ENCODE measurements around the gene HHATL. TPM values are rescaled to one million over a fixed set of nuclear protein-coding genes. Genes with fewer than 3 reads are reported as not detected.

The HHATL gene
- total and polyA plus RNA-seq, 2 donors, result 1.7 to 3.7 TPM

DNA sequence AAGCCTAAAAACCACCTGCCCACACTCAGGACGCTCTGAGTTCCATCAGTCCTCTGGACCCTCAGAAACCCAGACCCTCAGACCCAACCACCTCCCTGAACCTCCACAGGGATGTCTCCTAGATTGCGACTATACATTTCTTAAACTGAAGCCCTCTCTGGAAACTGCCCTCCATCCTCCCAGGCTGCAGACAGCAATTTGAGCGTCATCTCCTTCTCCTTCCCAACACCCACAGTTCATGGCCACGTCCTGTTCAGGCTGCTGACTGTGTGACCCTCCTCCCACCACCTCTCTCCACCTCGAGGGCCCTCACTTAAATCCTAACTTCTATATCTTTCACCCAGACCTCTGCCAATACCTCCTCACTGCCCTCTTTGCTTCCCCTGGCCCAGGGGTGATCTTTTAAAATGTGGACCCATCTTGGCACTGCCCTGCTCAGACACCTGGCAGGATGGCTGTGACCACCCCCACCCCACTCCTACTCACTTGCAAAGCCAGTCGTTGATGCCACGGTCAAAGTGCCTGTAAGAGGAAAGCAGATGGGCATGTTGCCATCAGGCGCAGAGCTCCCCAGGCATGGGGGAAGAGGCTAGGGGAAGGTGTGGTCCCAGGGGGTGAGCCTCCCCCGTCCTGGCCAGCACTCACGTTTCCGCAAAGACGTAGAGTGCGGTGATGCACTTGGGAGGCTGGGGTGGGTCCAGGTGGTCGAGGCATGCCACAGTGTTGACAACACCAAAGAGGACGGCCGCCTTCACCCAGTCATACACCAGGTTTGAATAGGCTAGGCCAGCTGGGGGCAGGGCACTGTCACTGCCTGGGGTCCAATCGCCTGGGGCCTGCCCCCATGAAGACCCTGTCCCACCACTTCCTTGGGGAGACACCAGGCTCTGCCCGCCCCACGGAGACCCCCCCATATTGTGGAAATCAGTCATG, 6.0 kb downstream of the HHATL start:
- no peak overlapping the region for H3K27ac ChIP-seq (ENCODE audit: low read depth in 1 of 2, low read length in 1 of 2)
- 83% methylated on average over 19 of the region's 19 CpGs for WGBS
- peaks cover 0 to 4% of the 10 kb centered on the region in 2 donors for H3K9me3 ChIP-seq (ENCODE audit: control insufficient read depth in 2 of 2, insufficient read depth in 1 of 2, low read length in 1 of 2)
- H3K4me3 ChIP-seq (ENCODE audit: low read length in 2 of 2), result no peak overlapping the region
- no peaks in the 10 kb centered on the region for H3K36me3 ChIP-seq (ENCODE audit: control insufficient read depth in 2 of 2, insufficient read depth in 2 of 2, low read length in 1 of 2)
- no peak for DNase-seq (ENCODE audit: low read depth in 6 of 9, low spot score in 9 of 9)
- H3K4me1 ChIP-seq (ENCODE audit: control insufficient read depth in 2 of 2, insufficient read depth in 2 of 2, low read length in 2 of 2), result no peaks in the 10 kb centered on the region
- H3K27me3 ChIP-seq (ENCODE audit: control insufficient read depth in 2 of 2, insufficient read depth in 1 of 2, low read length in 1 of 2), result no peaks in the 10 kb centered on the region

DNA sequence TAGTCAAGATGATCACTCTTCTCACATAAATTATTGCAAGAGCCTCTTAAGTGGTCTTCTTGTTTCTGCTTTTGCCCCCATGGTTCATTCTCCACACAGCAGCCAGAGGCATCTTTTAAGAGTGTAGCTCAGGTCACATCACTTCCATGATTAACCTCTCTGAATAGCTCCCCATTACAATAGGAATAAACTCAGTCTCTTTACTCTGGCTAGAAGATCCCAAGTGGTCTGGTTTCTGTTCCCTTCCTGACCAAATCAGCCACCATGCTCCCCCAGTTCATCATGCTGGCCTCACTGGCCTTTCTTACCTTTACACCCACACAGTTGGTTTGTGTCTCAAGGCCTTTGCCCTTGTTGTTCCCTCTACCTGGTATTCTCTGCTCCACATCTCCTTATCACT, 8.2 kb downstream of the HHATL start:
- Histone ChIP-seq H3K27me3 (ENCODE audit: control insufficient read depth in 2 of 2, insufficient read depth in 1 of 2, low read length in 1 of 2) (peaks cover 0 to 9% of the 10 kb centered on the region in 2 donors), H3K4me1 (ENCODE audit: control insufficient read depth in 2 of 2, insufficient read depth in 2 of 2, low read length in 2 of 2) (no peaks in the 10 kb centered on the region), H3K9me3 (ENCODE audit: control insufficient read depth in 2 of 2, insufficient read depth in 1 of 2, low read length in 1 of 2) (peaks cover 0 to 4% of the 10 kb centered on the region in 2 donors), H3K27ac (ENCODE audit: low read depth in 1 of 2, low read length in 1 of 2) (no peak overlapping the region), H3K4me3 (ENCODE audit: low read length in 2 of 2) (no peak overlapping the region), H3K36me3 (ENCODE audit: control insufficient read depth in 2 of 2, insufficient read depth in 2 of 2, low read length in 1 of 2) (no peaks in the 10 kb centered on the region)
- no peak for DNase-seq (ENCODE audit: low read depth in 6 of 9, low spot score in 9 of 9)

GRCh38 chr3:42693530-42693930, 9.1 kb downstream of the HHATL start:
- Histone ChIP-seq H3K27ac (ENCODE audit: low read depth in 1 of 2, low read length in 1 of 2) (no peak overlapping the region), H3K27me3 (ENCODE audit: control insufficient read depth in 2 of 2, insufficient read depth in 1 of 2, low read length in 1 of 2) (peaks cover 0 to 11% of the 10 kb centered on the region in 2 donors), H3K9me3 (ENCODE audit: control insufficient read depth in 2 of 2, insufficient read depth in 1 of 2, low read length in 1 of 2) (peaks cover 0 to 4% of the 10 kb centered on the region in 2 donors), H3K4me3 (ENCODE audit: low read length in 2 of 2) (no peak overlapping the region), H3K36me3 (ENCODE audit: control insufficient read depth in 2 of 2, insufficient read depth in 2 of 2, low read length in 1 of 2) (no peaks in the 10 kb centered on the region), H3K4me1 (ENCODE audit: control insufficient read depth in 2 of 2, insufficient read depth in 2 of 2, low read length in 2 of 2) (no peaks in the 10 kb centered on the region)
- WGBS, result 80% methylated on average over 4 of the region's 4 CpGs
- DNase-seq (ENCODE audit: low read depth in 6 of 9, low spot score in 9 of 9), result no peak

GRCh38 chr3:42692667-42693529, 9.7 kb downstream of the HHATL start:
- 91% methylated on average over 17 of the region's 17 CpGs for WGBS
- no peaks in the 10 kb centered on the region for H3K36me3 ChIP-seq (ENCODE audit: control insufficient read depth in 2 of 2, insufficient read depth in 2 of 2, low read length in 1 of 2)
- H3K27me3 ChIP-seq (ENCODE audit: control insufficient read depth in 2 of 2, insufficient read depth in 1 of 2, low read length in 1 of 2), result peaks cover 0 to 12% of the 10 kb centered on the region in 2 donors
- H3K27ac ChIP-seq (ENCODE audit: low read depth in 1 of 2, low read length in 1 of 2), result no peak overlapping the region
- no peaks in the 10 kb centered on the region for H3K4me1 ChIP-seq (ENCODE audit: control insufficient read depth in 2 of 2, insufficient read depth in 2 of 2, low read length in 2 of 2)
- no peak for DNase-seq (ENCODE audit: low read depth in 6 of 9, low spot score in 9 of 9)
- H3K9me3 ChIP-seq (ENCODE audit: control insufficient read depth in 2 of 2, insufficient read depth in 1 of 2, low read length in 1 of 2), result peaks cover 0 to 4% of the 10 kb centered on the region in 2 donors
- no peak overlapping the region for H3K4me3 ChIP-seq (ENCODE audit: low read length in 2 of 2)

DNA sequence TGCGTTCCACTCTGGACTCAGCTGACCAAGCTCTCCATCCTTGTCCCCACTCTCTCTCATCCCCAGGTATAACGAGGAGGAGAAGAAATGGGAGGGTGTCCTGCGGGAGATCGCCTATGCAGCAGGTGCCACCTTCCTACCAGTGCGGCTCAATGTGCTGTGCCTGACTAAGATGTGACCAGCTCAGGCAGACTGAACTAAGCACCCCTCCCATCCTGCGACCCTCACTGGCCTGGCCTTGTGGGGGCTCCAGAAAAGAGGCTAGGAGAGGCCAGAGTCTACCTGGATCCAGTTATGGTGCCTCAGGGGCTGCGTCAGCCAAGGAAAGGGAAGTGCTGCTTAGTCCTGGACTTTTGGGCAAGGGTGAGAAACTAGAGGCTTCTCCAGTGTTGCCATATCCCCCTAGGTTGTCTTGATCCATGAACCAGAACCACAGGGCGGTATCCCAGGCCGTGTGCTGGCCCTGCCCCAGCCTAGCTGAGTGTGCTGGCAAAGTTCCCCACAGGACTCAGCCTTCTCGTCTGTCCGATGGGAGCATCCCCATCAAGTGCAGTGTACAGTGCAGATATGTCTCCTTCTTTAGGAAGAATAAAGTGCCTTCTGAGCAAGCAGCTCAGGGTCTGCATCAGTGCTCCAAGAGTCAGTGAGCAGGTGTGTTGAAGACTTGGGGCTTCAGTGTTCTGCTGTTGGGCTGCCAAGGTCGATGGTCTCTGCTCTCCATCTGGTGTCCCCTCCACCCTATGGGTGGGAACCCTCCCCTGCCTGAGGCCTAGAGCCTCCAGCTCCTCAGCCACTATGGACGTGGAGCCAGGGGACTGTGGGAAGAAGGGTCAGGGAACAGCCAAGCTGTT, 10.6 kb downstream of the HHATL start:
- no peaks in the 10 kb centered on the region for H3K4me1 ChIP-seq (ENCODE audit: control insufficient read depth in 2 of 2, insufficient read depth in 2 of 2, low read length in 2 of 2)
- DNase-seq (ENCODE audit: low read depth in 6 of 9, low spot score in 9 of 9), result no peak
- H3K9me3 ChIP-seq (ENCODE audit: control insufficient read depth in 2 of 2, insufficient read depth in 1 of 2, low read length in 1 of 2), result peaks cover 0 to 4% of the 10 kb centered on the region in 2 donors
- no peak overlapping the region for H3K27ac ChIP-seq (ENCODE audit: low read depth in 1 of 2, low read length in 1 of 2)
- peaks cover 0 to 15% of the 10 kb centered on the region in 2 donors for H3K27me3 ChIP-seq (ENCODE audit: control insufficient read depth in 2 of 2, insufficient read depth in 1 of 2, low read length in 1 of 2)
- H3K4me3 ChIP-seq (ENCODE audit: low read length in 2 of 2), result no peak overlapping the region
- no peaks in the 10 kb centered on the region for H3K36me3 ChIP-seq (ENCODE audit: control insufficient read depth in 2 of 2, insufficient read depth in 2 of 2, low read length in 1 of 2)
- WGBS, result 88% methylated on average over 13 of the region's 13 CpGs

- no peaks in the 10 kb centered on the region for H3K4me1 ChIP-seq (ENCODE audit: control insufficient read depth in 2 of 2, insufficient read depth in 2 of 2, low read length in 2 of 2)
- 91% methylated on average over 10 of the region's 10 CpGs for WGBS
- no peak overlapping the region for H3K4me3 ChIP-seq (ENCODE audit: low read length in 2 of 2)
- peaks cover 0 to under 1% of the 10 kb centered on the region in 2 donors for H3K9me3 ChIP-seq (ENCODE audit: control insufficient read depth in 2 of 2, insufficient read depth in 1 of 2, low read length in 1 of 2)
- peaks cover 6 to 25% of the 10 kb centered on the region in 2 donors for H3K27me3 ChIP-seq (ENCODE audit: control insufficient read depth in 2 of 2, insufficient read depth in 1 of 2, low read length in 1 of 2)
- DNase-seq (ENCODE audit: low read depth in 6 of 9, low spot score in 9 of 9), result no peak
- H3K27ac ChIP-seq (ENCODE audit: low read depth in 1 of 2, low read length in 1 of 2), result no peak overlapping the region
- H3K36me3 ChIP-seq (ENCODE audit: control insufficient read depth in 2 of 2, insufficient read depth in 2 of 2, low read length in 1 of 2), result no peaks in the 10 kb centered on the region
These were observed 11.6 kb downstream of the HHATL start for GRCh38 chr3:42690766-42691680.

- whole genome bisulfite sequencing, result 80% methylated on average over 7 of the region's 7 CpGs
These were observed 12.4 kb downstream of the HHATL start for GRCh38 chr3:42690191-42690590.

More at GRCh38 chr3:42690191-42690590, 12.4 kb downstream of the HHATL start:
- Histone ChIP-seq H3K36me3 (ENCODE audit: control insufficient read depth in 2 of 2, insufficient read depth in 2 of 2, low read length in 1 of 2) (no peaks in the 10 kb centered on the region), H3K27ac (ENCODE audit: low read depth in 1 of 2, low read length in 1 of 2) (no peak overlapping the region), H3K4me3 (ENCODE audit: low read length in 2 of 2) (no peak overlapping the region), H3K4me1 (ENCODE audit: control insufficient read depth in 2 of 2, insufficient read depth in 2 of 2, low read length in 2 of 2) (no peaks in the 10 kb centered on the region), H3K27me3 (ENCODE audit: control insufficient read depth in 2 of 2, insufficient read depth in 1 of 2, low read length in 1 of 2) (peaks cover 10 to 33% of the 10 kb centered on the region in 2 donors), H3K9me3 (ENCODE audit: control insufficient read depth in 2 of 2, insufficient read depth in 1 of 2, low read length in 1 of 2) (no peaks in the 10 kb centered on the region)
- DNase-seq (ENCODE audit: low read depth in 6 of 9, low spot score in 9 of 9), result no peak

Measured in thymus (tissue), 11 donors.